ENCODE data around the gene RAB6C. TPM values are rescaled to one million over a fixed set of nuclear protein-coding genes. Genes with fewer than 3 reads are reported as not detected.
"Not testable (repeated sequence)": the region's sequence is repeated elsewhere in the genome, so short reads cannot be mapped to it uniquely, and the experiment has no call there.

The RAB6C gene
- total and polyA plus RNA-seq, 10 of the 15 experiments (the other 5 are each of a cell fraction or from before 2014, with no cell fraction given) = not detected

DNA sequence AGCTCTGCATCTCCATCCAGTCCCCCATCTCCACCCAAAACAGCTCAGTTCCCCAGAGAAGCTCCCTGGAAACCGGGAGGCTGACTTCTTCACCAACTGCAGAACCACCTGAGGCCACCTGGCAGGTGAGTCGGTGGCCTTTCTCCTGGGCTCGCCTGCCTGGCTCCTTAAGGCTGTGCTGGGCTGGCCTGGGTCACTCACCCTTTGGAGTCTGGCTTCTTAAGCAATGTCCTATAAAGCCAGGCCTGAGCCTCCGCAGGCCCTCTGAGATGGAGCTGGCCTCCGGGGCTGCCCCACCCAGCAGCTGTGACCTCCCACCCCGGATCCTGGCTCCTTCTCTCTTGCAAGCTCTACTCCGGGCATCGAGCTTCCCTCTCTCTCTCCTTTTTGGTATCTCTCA, 46.1 kb upstream of the RAB6C start:
- H4K20me1 ChIP-seq (ENCODE audit: control insufficient read depth, insufficient read depth); H2AFZ ChIP-seq (ENCODE audit: control insufficient read depth, low read depth, low read length); intact Hi-C loops (cut with micrococcal nuclease; ENCODE audit: unreplicated experiment); POLR2A ChIA-PET; DNase-seq (ENCODE audit: low read depth, low spot score); H3K4me1 ChIP-seq (ENCODE audit: control insufficient read depth, insufficient read depth, low read length); H3K4me2 ChIP-seq (ENCODE audit: control insufficient read depth, insufficient read depth); BruUV-seq (replicated peaks); H3K36me3 ChIP-seq (ENCODE audit: control insufficient read depth in 2 of 2, insufficient read depth in 2 of 2, low read length in 1 of 2); SMC1A ChIA-PET (ENCODE audit: uncharacterized antibody, unreplicated experiment); H3K79me2 ChIP-seq (ENCODE audit: control insufficient read depth, insufficient read depth, low read length); RAD21 ChIA-PET (ENCODE audit: unreplicated experiment); H3K4me3 ChIP-seq; FAIRE-seq; H3K9me3 ChIP-seq (replicated peaks; ENCODE audit: control insufficient read depth, insufficient read depth, low read length); CTCF ChIA-PET; H3K27ac ChIP-seq (ENCODE audit: control insufficient read depth, insufficient read depth); H3K27me3 ChIP-seq (replicated peaks in 1 of 2; ENCODE audit: control insufficient read depth in 2 of 2, insufficient read depth in 2 of 2, low read length in 1 of 2); H3K9ac ChIP-seq (ENCODE audit: control insufficient read depth, insufficient read depth, low read length); ATAC-seq: not testable (repeated sequence)
- in situ Hi-C loops (cut with MboI) = loop anchor here (10.0 kb wide), 1 partner anchor 1221 kb away; no protein-coding TSS in a partner anchor
- 32% methylated on average over 8 of the region's 8 CpGs for WGBS (ENCODE audit: insufficient coverage, insufficient replicate concordance, low lambda C conversion rate, missing lambda C conversion rate)

DNA sequence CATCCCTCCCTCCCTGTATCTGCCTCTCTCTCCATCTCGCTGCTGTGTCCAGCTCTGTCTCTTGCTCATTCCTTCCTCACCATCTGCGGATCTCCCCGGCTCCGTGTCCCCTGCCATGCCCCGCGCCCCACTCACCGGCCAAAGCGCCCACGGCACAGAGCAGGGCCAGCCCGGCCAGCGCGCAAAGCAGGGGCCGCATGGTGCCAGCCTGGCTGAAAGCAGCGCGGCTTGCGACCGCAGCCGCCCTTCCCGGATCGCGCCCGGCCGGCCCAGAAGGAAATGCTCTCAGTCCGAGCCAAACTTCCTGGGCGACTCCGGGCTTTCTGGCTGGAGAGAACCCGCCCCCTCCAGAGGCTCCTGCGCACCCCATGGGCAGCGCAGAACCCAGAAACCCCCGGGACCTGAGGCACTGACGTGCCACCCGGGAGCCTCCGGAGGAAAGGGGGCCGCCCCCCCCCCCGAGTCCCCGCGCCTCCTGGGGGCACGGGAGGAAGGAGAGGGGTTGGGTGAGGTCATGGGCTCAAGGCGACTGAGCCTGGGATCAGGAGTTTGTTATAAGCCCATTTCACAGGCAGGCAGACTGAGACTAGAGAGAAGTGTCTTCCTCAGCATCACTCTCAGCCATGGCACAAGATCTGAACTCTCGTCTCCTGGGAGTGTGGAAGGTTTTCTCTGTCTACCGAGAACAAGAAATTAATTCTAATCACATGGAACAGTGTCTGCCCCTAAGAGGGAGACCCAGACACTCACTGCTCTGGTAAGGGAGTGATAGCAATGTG, 45.2 kb upstream of the RAB6C start:
- no peaks in the 10 kb centered on the region for H3K9me3 ChIP-seq (replicated peaks; ENCODE audit: control insufficient read depth, insufficient read depth, low read length)
- H3K4me1 ChIP-seq (ENCODE audit: control insufficient read depth, insufficient read depth, low read length) = no peaks in the 10 kb centered on the region
- no peaks in the 10 kb centered on the region for H3K79me2 ChIP-seq (ENCODE audit: control insufficient read depth, insufficient read depth, low read length)
- no peaks in the 10 kb centered on the region for H3K36me3 ChIP-seq (ENCODE audit: control insufficient read depth in 2 of 2, insufficient read depth in 2 of 2, low read length in 1 of 2)
- FAIRE-seq (no peak), ATAC-seq (no peak), DNase-seq (ENCODE audit: low read depth, low spot score) (no peak)
- in situ Hi-C loops (cut with MboI) (loop anchor here (10.0 kb wide), 1 partner anchor 1221 kb away; no protein-coding TSS in a partner anchor), intact Hi-C loops (cut with micrococcal nuclease; ENCODE audit: unreplicated experiment) (no loop called here)
- H3K9ac ChIP-seq (ENCODE audit: control insufficient read depth, insufficient read depth, low read length) = no peak overlapping the region
- no peak overlapping the region for H3K4me2 ChIP-seq (ENCODE audit: control insufficient read depth, insufficient read depth)
- no peak overlapping the region for H2AFZ ChIP-seq (ENCODE audit: control insufficient read depth, low read depth, low read length)
- no peak overlapping the region for H3K4me3 ChIP-seq
- 29% methylated on average over 34 of the region's 41 CpGs for WGBS (ENCODE audit: insufficient coverage, insufficient replicate concordance, low lambda C conversion rate, missing lambda C conversion rate)
- CTCF ChIA-PET = interaction anchor here (2.7 kb wide), 1 partner anchor 1478 kb away, joined by 36 read pairs; no protein-coding TSS in a partner anchor
- H4K20me1 ChIP-seq (ENCODE audit: control insufficient read depth, insufficient read depth) = no peaks in the 10 kb centered on the region
- POLR2A ChIA-PET = no interaction called here
- H3K27me3 ChIP-seq (replicated peaks in 1 of 2; ENCODE audit: control insufficient read depth in 2 of 2, insufficient read depth in 2 of 2, low read length in 1 of 2) = no peaks in the 10 kb centered on the region; a peak in 1 of 4 replicates
- no TSS peak for BruUV-seq (replicated peaks)
- H3K27ac ChIP-seq (ENCODE audit: control insufficient read depth, insufficient read depth) = no peak overlapping the region
- RAD21 ChIA-PET (ENCODE audit: unreplicated experiment) = no interaction called here
- SMC1A ChIA-PET (ENCODE audit: uncharacterized antibody, unreplicated experiment) = no interaction called here
- no peak for TF ChIP-seq CEBPB (IDR thresholded peaks at IDR 0.05; ENCODE audit: borderline replicate concordance in 1 of 2, low read depth in 2 of 2, low read length in 2 of 2)
- TF ChIP-seq ZNF687 (IDR thresholded peaks at IDR 0.05) = no peak
- no peak for TF ChIP-seq IRF5 (IDR thresholded peaks at IDR 0.05; ENCODE audit: borderline replicate concordance)
- no peak for TF ChIP-seq REST (IDR thresholded peaks at IDR 0.05; ENCODE audit: low read depth, low read length)
- TF ChIP-seq RB1 (IDR thresholded peaks at IDR 0.05; ENCODE audit: borderline replicate concordance) = no peak
- TF ChIP-seq NFXL1 (IDR thresholded peaks at IDR 0.05; ENCODE audit: borderline replicate concordance) = no peak

Data from GM12878 (cell line).